GM19397 (cell line): ENCODE measurements around the gene ATXN1.

ENCODE experiments used
- ATAC-seq: cut with Tn5 transposase; IDR thresholded peaks from one replicate; pipeline ENCODE4 v1.9.1; 2021; ENCODE audit warnings: mild to moderate bottlenecking, moderate library complexity; ENCODE audit not compliant: unreplicated experiment

Gene ATXN1

DNA sequence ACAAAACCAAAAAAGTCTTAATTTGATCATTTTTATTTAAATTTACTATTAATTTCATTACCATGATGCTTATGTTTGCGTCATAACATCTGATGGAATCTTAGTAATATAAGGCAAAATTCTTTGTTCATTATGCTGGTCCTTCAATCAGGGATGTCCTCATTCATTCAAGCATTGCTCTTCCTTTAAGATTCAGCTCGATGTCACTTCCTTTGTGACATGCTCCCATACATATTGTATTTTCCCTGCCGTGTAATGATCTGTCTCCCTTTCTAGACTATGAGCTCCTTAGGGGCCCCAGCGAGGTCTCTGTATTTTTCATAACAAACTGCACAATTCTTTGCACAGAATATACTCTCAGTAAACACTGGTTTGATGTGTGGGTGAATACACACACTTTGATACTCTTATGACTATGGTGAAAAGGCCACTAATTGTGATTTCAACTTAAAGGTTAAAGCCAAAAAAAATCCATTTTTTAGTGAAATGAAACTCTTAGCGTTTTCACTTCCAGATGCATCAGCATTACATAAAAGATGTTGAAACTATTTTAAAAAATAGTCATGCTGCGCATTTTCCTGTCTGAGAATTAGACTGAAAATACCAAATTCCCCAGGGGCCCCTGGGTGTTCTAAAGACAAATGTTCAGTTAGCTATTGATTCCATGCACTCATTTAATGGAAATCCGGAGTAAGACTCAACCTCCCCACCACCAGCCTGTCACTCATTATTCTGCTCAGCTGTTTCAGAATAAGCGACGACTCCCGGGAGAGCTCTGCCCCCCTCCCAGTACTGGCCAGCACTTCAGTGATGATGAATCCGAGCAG lies 169.7 kb downstream of the ATXN1 start:
- peak; percentile 78 for ATAC-seq

DNA sequence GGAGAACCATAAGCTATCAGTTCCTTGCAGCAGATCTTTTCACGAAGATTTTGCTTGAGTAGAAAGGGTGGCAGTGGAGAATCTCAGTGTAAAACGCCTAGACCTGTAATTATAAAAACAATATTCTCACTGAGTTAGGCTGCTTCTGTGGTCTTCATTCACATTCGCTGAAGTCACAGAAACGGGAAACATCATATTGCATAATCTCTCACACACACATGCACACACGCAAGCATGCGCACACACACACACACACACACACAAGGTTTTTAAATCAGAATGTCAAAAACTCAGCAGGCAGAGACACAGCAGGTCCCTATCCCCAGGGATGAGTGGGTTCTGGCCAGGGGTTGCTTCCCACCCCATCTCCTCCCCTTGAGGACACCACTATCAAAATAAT lies 175.5 kb downstream of the ATXN1 start:
- no peak for ATAC-seq

DNA sequence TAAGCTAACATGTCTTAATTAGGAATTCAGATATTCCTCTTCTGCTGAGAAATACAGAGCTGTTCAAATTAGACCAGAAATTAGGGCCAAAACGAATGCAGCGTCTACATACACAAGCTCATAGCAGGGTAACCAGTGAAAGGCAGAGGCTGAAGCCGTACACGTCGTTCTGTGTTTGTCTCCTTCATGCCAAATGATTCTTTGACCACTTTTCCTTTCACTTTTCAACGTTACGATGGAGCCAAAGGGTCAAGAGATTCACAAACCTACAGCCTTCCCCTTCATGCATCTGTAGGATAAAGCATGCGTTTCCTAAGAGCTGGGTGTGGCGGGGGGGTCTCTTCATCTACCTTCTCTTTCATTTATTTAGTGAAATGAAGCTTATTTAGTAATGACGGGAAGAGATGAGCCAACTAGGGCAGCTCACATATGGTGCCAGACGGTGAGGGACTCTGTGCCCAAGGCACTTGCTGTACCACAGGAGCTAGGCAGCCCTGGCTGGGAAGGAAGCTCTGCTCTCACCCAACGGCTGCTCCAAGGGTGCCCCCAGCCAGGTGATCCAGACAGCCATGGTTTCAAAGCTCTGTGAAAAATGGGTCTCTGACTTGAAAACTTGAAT lies 178.0 kb downstream of the ATXN1 start:
- ATAC-seq = peak; percentile 49

DNA sequence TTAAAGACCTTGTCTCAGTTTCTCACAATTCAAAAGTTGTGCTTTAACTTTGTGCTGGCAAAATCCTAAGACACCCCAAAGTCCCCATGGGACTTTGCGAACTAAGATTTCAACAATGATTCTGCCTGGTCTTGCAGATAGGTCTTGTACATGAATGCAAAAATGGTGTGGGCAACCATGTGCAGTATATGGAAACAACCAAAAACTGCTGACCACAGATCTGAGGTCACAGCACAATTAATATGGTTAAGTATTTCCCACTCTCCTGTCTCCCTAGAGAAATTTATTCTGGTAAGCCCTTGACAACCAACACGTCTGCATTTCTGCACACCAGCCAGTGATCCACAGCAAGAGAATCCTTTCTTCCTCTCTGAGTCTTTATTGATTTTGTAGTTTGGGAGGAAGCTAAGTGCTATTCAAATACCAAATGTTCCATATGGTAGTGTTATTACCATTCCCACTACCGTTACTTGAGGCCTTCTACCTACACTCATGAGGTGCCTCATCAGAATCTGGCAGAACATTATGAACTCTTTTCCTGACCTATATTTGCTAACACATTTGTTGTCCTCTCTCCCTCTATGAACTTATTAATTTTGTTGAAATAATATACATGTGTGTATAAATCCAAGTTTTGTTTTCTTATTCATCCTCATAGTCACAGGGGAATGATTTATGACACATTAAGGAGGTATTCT lies 178.7 kb downstream of the ATXN1 start:
- ATAC-seq = no peak

DNA sequence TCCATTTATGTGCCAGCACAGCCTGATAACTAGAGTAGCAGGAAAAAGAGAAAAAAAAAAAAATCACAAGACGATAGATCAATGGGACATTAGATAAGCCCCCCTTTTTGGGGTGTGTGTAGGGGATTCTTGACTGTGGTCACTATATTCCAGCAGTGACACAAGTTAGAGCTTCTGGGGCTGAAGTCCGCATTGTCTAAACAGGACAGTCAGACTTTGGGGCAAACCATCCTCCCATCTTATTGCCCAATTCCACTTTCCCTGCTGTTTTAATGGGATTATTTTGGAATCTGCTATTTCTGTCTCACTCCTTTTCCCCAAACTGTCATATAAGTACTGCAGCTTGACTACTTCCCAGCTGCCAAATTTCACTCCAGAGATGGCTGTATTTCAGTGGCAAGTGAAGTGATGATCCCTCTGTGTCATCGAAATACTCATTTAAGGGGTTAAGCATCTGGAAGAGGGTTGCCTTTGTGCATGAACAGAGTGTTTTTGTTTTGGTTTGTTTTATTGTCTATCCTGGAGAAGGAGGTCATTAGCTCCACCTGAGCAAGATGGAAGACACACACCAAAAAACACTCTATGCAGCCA lies 182.5 kb downstream of the ATXN1 start:
- no peak for ATAC-seq

DNA sequence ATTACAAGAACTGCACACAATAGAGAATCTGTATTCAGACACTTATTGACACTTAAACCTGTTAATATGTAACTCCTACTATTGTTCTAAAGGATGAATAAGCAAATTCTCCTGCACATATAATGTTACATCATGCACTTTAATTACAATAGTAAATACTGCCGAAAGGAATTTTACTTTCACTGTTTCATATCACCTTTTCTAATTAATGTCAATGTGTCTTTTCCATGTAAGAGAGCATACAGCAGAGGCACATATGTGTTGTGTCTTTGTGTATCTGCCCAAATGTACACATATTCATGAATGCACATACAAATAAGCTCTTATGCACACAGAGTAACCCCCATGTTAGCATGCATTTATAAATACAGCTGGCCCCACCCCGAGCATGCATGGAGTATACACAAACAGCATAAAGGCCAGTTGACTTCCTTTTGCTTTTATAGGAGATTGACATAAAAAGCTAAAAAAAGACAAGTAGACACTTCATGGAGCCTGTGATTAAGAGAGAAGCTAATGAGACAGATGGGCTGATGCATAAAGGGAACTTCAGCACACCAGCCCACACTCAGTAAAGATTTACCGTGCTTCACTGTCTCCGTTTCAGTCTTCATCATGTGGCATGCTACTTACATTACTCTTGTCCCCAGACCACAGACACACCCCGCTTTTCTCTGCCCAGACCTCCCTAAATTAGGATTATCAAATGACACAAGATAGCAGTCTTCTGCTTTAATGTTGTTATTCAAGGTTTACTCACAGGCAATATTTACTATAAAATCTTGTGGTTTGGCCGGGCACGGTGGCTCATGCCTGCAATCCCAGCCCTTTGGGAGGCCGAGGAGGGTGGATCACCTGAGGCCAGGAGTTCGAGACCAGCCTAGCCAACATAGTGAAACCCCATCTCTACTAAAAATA lies 184.6 kb downstream of the ATXN1 start:
- peak; percentile 63 for ATAC-seq

DNA sequence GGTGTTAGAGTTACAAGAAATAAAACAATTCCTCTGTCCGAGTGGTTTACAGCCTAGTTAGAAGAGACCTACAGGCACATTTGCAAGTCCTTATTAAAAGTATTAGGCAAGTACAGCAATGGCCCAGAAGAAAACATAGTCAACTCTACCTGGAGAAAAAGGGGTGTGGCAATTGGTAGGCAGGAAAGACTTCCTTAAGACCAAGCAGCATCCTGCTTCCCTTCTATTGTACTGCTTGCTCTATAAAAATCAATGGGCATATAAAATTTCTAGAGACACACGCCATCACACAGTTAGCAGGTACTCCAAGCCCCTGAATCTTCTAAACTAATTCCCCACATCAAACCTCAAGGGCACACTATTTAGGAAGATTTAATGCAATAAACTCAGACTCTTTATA lies 185.6 kb downstream of the ATXN1 start:
- no peak for ATAC-seq

DNA sequence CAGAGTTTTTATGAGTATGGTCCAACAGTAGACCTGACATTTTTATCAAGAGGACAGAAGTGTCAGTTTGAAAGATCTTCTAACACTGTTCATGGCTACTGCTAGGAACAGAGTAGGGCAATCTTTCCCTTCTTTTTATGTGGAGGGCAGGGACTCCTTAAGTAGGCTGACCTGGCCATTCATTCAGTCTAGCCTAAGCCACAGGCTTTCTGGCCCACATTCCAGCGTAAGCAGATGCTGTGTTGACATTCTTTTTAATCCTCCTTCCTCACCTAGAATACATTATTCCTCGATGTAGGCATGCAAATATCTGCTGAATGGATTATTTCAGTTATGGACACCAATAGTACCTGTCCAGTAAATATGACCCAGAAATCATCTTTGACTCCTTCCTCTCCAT lies 188.3 kb downstream of the ATXN1 start:
- ATAC-seq = no peak

DNA sequence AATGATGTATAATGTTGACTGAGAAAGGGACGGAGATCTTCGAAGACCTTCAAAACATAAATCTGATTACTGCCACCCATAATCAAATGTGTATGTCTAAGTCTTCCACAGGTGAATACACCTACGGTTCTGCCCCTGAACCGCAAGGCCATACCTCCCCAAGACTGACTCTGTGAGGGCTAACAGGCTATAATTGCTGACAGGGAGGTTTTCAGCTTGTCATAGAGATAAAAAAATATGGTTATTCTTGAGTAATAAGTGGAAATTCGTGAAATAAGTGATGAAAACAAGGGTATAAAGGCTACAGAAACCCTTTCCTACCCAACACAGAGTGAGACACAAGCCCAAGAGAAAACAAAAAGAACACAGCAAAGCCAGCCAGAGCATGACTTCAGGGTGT lies 188.9 kb downstream of the ATXN1 start:
- ATAC-seq = no peak

DNA sequence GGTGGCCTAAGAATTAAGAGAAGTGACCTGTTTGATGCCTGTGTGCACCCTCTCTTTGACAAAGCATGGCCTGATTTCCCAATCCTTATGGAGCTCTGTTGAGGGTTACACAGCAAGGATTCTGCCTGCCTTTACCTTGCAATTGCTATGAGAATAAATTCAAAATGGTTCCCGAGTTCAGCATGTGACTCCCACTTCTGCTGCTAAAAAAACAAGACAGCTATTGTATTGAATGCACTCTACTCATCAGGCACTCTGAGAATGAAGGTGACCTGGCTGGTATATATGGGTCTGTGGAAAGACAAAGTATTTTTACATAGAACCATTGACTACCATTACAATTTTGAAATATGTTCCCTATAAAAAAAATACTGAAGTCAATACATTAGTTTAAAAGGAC lies 190.3 kb downstream of the ATXN1 start:
- no peak for ATAC-seq

DNA sequence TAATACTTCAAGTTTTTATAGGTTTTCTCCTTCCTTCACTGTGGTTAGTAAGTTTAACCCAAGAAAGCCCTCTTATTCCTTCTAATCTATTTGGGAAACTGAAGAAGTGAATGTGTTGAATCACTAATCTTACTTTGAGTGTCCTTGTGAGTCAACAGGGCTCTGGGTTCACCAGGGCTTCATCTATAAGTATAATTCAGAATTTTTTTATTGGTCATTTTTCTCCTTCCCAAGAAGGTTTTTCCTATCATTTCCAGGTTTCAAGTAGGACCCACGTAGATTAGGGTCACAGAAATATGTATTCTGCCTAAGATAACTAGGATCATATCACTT lies 191.1 kb downstream of the ATXN1 start:
- no peak for ATAC-seq

DNA sequence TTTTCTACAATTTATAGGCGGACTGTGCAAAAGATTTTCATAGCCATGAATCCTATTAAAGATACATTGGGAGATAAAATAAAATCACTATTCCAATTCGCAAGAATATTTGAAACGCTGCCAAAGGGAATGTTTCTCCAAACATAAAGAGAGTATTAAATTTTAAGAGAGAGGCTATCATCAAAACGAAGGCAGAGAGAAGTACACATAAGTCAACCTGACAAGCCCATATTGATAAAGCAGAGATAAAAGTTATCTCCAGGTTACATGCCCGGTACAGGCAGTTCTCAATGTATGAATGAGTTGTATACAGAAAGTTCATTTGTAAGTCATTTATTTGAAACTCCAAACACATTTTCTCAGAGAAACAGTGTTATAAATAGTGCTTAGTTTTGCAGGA lies 193.1 kb downstream of the ATXN1 start:
- no peak for ATAC-seq

DNA sequence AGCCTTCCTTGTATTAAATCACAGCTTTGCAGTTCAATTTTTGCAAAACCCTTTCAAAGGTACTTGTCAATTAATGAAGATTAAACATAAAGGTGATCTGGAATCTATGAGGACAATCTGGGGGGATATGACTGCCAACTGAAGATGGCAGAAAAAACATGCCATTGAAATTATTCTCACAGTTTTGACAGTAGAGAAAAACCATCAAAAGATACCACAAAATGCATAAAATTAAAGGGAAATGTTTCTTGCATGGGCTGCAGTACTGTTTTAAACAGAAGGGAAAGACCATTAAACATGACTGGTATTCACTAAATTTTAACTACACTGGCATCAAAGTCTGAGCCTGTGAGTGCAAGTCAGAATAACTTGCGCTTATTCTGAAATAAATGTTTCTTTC lies 194.2 kb downstream of the ATXN1 start:
- ATAC-seq = no peak

DNA sequence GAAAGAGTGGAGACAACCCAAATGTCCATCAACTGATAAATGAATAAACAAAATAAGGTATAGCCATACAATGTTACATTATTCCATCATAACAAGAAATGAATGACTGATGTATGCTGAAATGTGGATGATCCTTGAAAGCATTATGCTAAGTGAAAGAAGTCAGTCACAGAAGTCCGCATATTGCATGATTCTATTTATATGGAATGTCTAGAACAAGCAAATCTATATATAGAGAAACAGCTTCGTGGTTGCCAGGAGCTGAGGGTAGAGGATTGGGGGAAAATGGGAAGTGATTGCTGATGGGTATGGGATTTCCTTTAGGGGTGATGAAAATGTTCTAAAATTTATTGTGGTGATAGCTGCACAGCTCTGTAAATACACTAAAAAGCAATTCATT lies 196.8 kb downstream of the ATXN1 start:
- no peak for ATAC-seq

DNA sequence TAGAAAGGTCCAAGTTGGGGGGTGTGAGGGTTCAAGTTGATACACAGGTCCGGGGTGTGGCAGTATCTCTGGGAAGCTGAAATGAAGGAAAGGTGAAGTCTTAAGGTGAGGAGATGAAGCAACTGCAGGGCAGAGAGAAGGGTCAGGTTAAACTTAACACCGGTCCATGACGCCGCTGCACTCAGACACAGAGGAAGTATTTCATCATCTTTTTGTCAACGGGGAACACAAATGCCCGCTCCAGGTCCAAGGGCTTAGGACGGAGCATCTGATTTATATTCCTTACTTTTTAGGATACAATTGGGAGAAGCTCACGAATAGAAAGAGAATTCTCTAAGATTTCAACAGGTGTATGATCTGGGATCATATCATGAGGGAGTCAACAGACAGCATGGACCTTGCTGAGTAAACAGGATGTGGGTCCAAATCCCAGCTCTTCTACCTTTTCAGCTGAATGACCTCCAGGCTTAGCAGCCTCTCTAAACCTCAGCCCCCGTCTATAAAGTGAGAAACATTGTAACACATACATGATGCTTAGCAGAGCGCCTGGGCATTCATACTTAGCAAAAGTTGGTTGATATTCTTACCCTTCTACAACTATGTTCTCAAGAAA lies 197.5 kb downstream of the ATXN1 start:
- ATAC-seq = no peak

DNA sequence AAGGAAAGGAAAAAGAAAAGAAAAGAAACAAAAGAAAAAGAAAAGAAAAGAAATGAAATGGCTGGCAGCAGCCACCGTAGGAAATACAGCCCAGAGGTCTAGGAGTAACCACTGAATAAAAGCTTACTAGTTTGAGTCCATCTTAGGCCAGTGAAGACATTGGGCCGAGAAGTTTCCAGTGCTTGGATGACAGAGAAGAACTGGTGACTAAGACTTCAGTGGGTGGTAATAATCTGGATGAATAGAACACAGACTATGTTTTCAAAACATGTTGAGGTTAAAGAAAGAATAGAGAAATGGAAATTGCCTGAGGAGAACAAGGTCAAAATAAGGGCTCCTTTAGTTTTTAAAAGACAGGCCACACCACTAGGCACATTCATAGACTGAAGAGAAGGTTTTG lies 198.8 kb downstream of the ATXN1 start:
- ATAC-seq = no peak

DNA sequence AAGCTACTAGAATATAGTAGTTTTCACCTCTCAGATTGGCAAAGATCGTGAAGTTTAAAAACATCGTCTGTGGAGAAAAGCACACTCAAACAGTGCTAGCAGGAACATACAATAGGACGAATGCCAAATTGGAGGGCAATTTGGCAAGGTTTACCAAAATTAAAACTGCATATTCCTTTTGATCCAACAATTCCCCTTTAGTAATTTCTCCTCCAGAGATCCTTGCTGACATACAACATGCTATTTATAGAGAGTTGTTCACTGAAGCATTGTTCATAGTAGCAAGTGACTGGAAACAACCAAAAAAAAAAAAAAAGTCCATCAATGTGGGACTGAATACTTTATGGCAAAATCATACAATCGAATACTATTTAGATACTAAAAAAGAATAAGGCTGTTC lies 202.2 kb downstream of the ATXN1 start:
- no peak for ATAC-seq

DNA sequence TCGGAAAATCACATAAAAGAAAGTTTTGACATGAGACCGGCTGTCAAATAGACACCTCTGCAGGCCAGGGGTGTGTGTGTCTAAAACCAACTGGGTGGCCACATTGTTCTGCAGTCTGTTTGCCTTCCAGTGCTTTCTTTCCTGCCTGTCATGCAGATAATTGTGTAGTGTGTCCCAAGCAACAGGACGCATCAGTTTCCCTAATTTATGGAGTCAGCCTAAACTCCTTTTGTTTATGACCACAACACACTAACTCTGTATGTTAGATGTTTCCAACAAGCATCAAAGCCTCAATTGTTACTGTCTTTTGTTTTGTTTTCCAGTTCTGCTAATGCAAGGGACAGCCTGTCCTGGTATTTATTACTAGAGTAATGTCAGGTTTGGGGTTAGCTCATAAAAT lies 205.7 kb downstream of the ATXN1 start:
- no peak for ATAC-seq

DNA sequence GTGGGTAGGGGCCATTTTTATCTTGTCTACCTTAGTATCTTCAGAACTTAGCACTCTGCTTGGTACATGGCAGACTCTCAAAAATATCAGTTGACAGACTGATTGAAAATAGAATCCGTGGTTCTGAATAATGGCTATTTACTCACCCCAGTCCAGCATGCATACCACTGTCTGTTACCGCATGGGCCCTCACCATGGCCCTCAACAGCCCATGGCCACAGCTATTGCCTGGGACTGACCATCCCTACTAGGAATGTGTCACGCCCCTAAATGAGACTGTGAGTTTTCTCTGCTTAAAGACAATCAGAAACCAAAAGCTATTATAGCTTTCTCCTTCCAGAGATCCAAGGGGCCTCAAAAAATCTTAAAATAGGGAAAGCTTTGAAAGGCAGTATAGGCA lies 207.7 kb downstream of the ATXN1 start:
- ATAC-seq = no peak

DNA sequence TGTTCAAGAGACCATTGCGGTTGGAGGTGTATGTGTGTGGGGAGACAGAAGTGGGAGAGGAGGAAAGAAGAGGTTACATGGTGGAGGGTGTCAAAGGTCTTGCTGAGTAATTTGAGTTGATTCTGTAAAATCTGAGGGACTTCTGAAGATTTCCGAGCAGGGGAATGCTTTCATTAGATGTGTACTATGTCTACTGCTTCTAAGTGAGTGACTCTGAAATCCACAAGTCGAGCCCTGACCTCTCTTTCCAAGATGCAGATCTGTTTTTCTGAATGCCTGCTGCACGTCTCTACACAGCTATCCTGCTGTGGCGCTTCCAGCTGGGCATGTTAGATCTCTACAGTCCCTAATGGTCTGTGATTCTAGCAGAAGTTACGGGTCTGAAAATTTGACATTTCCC lies 209.8 kb downstream of the ATXN1 start:
- ATAC-seq = no peak
